Lower leg skin (tissue), 4 donors: ENCODE data around the gene SLC29A1. TPM values are rescaled to one million over a fixed set of nuclear protein-coding genes. Genes with fewer than 3 reads are reported as not detected.

ENCODE experiments used
- DNase-seq, 2 donors: peaks; one replicate each; pipeline ENCODE4 v3.0.0-alpha.2; 2019; ENCODE audit warnings: low spot score in 2 of 2
- H3K4me3 ChIP-seq: fragments of 200-600 bp; sonication (generic); 2 replicates; pipeline ENCODE4 v1.5.1; 2017; ENCODE audit warnings: mild to moderate bottlenecking, low read depth; ENCODE audit not compliant: poor library complexity, severe bottlenecking
- CTCF ChIP-seq, 3 donors: fragments of 450-650 bp; IDR thresholded peaks; one replicate each; pipeline ENCODE4 v1.5.1; 2016; ENCODE audit warnings: antibody characterized with exemption in 3 of 3, mild to moderate bottlenecking in 3 of 3, moderate library complexity in 2 of 3
- POLR2A ChIP-seq, 2 donors: fragments of 450-650 bp; IDR thresholded peaks; one replicate each; pipeline ENCODE4 v1.6.1; 2016 to 2017; ENCODE audit warnings: antibody characterized with exemption in 2 of 2, mild to moderate bottlenecking in 1 of 2, moderate library complexity in 1 of 2
- WGBS, 2 donors: methylation state at CpG; one replicate each; pipeline ENCODE4 v1.1.5; 2018; 5-methylcytosine and 5-hydroxymethylcytosine counted together
- intact Hi-C: fragments of 100-400 bp; cut with DNase I; formaldehyde crosslinking; loops from one replicate; pipeline ENCODE4 v1.15.0; 2023; ENCODE audit warnings: low total_unique reads
- total RNA-seq, 4 donors: library from RNA; depleted of rRNA; stranded (reverse); fragments of >200 nt; gene quantifications; one replicate each; pipeline ENCODE4 v1.1.0, GENCODE V29; 2016

The SLC29A1 gene
- 10 to 100 TPM; 54.6 to 86.4 (median 82.5) TPM for total RNA-seq

DNA sequence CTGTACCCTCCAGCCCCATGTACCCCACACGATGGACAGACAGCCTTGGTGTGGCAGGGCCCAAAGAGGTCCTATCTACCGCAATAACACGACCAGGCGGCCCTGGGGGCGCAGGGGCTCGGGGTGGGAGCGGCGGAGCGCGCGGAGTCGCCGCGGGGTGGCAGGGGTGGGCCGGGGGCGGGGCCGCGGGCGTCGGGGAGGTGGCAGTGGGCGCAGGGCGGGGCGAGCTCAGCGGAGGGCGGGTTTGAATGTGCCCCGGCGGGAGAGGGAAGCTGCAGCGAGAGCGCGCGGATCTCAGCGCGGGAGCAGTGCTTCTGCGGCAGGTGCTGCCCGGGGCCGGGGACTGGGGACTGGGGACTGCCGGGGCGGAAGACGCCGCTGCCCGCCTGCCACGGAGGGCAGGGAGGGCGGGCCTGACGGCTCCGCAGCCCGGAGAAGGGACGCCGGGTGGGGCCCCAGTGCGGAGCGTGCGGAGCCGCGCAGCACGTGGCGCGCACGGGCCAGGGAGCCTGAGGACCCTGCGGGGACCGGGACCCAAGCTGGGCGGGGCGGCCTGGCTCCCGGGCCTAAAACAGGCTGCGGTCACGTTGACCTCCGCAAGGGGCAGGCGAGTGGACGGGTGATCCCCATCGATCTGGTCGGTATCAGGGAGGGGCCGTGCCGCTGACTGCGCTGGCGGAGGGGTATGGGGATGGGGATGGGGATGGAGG lies at the start of gene SLC29A1:
SLC29A1 (plus strand) TSS at position 277 of the 710 bp plus-strand sequence. CDS start 3,719 bp downstream, outside the sequence.
- 0% methylated on average over 24 to 40 of the region's 73 CpGs for WGBS, 2 donors
- intact Hi-C loops: no loop called here
- TF ChIP-seq CTCF (IDR thresholded peaks at IDR 0.05) (no peak), POLR2A (IDR thresholded peaks at IDR 0.05) (no peak)
- peak within 1 kb of the TSS; percentile 18 for H3K4me3 ChIP-seq
- DNase-seq: peak; percentile 73 to 97

DNA sequence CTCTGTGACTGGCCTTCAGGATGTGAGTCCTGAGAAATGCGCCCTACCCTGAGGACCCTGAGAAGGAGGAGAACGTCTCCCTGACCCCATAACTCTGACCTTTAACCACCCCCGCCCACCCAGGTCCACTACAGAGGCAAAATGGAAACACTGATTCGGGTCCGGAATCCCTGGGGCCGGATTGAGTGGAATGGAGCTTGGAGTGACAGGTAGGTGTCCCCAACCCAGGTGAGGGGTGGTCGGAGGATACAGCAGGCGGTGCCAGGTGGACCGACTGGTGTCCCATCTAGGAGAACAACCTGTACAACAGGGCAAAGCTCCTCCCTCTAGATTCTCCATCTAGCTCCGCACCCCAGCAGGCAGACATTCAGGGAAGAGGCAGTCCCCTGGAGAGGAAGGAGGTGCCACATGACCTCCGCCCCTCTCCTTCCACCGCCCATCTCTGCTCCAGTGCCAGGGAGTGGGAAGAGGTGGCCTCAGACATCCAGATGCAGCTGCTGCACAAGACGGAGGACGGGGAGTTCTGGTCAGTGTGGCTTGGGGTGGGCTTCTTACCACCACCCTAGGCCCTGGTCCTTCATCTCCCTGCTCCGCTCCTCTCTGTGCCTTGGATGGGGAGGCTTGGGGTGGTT lies 47.1 kb upstream of the SLC29A1 start:
- no peak overlapping the region for H3K4me3 ChIP-seq
- WGBS, 2 donors: 75 to 80% methylated on average over 15 of the region's 15 CpGs
- DNase-seq: no peak
- TF ChIP-seq CTCF (IDR thresholded peaks at IDR 0.05) (no peak), POLR2A (IDR thresholded peaks at IDR 0.05) (no peak)
- intact Hi-C loops: no loop called here

DNA sequence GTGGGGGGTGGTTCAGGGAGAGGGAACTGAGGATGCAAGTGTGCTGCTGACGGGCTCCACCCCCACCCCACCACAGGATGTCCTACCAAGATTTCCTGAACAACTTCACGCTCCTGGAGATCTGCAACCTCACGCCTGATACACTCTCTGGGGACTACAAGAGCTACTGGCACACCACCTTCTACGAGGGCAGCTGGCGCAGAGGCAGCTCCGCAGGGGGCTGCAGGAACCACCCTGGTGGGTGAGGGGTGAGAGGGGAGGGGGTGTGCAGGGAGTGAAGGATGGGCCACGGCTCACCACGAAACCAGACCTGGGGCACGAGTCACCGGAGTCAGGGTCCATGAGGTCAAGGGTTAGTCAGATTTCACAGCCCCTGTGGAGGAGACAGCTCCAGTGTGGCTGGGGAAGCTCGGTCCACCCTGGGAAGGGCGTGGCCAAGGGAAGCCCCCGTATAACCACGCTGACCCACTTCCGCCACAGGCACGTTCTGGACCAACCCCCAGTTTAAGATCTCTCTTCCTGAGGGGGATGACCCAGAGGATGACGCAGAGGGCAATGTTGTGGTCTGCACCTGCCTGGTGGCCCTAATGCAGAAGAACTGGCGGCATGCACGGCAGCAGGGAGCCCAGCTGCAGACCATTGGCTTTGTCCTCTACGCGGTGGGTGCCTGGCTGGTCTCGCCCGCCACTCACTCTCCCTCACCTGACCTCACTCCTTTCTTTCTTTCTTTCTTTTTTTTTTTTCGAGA lies 46.5 kb upstream of the SLC29A1 start:
- TF ChIP-seq POLR2A (IDR thresholded peaks at IDR 0.05): no peak
- no peak for TF ChIP-seq CTCF (IDR thresholded peaks at IDR 0.05)
- no peak for DNase-seq
- WGBS, 2 donors: 70 to 78% methylated on average over 23 to 24 of the region's 24 CpGs
- intact Hi-C loops: no loop called here
- H3K4me3 ChIP-seq: no peak overlapping the region

DNA sequence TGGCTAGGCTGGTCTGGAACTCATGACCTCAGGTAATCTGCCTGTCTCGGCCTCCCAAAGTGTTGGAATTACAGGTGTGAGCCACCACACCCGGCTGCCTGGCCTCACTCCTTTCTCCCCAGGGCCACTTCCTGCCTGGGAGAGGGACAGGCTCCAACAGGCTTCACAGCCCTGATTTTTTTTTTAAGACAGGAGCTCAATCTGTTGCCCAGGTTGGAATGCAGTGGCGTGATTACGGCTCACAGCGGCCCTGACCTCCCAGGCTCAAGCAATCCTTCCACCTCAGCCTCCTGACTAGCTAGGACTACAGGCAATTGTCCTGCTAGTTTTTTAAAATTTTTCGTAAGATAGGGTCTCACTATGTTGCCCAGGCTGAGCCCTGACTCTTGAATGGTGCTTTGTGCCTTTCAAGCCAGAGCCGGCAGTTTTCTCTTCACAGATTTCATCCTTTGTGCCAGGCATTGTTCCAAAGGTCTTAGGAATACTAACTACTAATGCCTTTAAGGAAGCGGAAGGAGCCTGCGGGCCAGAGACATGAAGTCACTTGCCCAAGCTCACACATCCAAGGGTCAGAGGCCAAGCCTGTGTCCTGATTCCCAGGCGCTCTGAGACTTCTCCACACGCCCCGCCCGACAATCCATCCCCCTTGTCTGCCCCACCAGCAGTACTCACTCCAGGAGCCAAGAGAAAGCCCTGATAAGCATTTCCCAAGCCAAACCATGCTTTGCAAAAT lies 45.5 kb upstream of the SLC29A1 start:
- no peak overlapping the region for H3K4me3 ChIP-seq
- 45 to 52% methylated on average over 13 of the region's 13 CpGs for WGBS, 2 donors
- intact Hi-C loops: no loop called here
- no peak for TF ChIP-seq POLR2A (IDR thresholded peaks at IDR 0.05)
- TF ChIP-seq CTCF (IDR thresholded peaks at IDR 0.05): no peak
- DNase-seq: peak in 1 of 2 donors; percentile 50

DNA sequence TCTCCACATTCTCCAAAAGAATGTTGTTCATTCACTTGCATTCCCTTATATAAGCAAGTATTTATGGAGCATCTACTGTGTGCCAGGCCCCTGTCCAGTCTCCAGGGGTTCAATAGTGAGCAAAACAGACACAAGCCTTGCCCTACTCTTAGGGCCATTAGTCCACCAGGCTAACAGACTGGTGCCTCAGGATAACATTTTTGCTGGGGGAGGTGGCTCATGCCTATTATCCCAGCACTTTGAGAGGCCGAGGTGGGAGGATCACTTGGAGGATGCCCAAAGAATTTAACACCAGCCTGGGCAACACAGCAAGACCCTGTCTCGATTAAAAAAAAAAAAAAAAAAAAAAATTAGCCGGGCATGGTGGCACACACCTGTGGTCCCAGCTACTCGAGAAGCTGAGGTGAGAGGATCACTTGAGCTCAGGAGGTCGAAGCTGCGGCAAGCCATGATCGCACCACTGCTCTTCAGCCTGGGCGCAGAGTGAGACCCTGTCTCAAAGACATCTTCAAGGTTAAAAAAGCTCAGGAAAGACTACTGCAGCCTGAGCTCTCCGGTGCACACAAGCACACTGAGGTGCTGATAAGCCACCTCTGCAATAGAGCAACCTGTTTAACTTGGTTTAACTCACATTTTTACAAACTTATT lies 44.8 kb upstream of the SLC29A1 start:
- H3K4me3 ChIP-seq: no peak overlapping the region
- DNase-seq: no peak
- 82 to 85% methylated on average over 9 of the region's 9 CpGs for WGBS, 2 donors
- intact Hi-C loops: no loop called here
- TF ChIP-seq CTCF (IDR thresholded peaks at IDR 0.05): no peak
- no peak for TF ChIP-seq POLR2A (IDR thresholded peaks at IDR 0.05)
